Measurements from ENCODE around the gene FRMD1.

Gene FRMD1

DNA sequence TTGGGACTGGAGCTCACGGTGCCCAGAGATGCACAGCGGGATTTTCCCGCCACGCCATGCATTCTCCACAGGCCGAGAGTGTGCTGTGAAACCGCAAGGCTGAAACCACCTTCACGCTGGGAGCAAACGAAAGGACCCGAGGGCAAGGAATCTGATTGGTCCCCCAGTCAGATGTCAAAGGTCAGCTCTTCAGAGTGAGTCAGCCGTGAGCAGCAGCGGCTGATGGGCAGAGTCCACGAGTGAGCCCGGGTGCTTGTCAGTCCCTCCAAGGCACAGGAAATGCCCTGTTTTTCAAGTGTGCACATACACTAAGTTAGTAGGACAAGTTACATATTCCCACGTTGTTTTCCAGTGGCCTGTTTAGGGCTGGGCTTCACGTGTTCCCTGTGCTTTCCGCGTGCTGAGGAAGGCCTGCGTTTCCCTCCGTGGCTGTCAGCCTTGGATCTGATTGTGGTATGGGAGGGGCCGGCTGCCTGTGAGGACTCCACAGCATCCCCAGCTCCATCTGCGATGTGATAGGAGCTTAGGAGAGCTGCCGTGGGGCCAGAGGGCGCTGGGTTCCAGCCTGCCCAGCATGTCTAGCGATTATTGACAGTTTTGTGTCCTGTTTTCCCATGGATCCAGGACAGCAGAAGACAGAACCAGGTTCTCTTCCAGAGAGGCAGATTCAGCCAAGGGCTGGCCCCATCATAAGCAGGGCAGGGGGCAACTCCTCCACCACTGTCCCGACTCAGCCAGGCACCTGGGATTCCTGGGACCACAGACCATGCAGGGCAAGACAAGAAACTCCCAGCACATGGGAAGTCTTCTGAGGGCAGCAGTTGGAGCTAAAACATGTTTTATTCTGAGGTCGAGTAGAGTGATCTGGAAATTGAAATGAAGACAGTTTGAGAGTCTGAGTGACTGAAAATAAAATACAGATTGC, 38.2 kb upstream of the FRMD1 start:
- no peak for TF ChIP-seq TAF1 (IDR thresholded peaks at IDR 0.05; ENCODE audit: borderline replicate concordance, insufficient read depth, low read length)
- no peak for TF ChIP-seq POLR2AphosphoS5 (IDR thresholded peaks at IDR 0.05; ENCODE audit: low read depth, low read length)
- TF ChIP-seq FOXP2 (optimal IDR thresholded peaks at IDR 0.05; ENCODE audit: borderline replicate concordance, extremely low read depth, extremely low read length, insufficient read depth): no peak
- no peak for TF ChIP-seq SIN3A (IDR thresholded peaks at IDR 0.05; ENCODE audit: borderline replicate concordance, insufficient read depth, low read length)
- TF ChIP-seq, protein P1, sequence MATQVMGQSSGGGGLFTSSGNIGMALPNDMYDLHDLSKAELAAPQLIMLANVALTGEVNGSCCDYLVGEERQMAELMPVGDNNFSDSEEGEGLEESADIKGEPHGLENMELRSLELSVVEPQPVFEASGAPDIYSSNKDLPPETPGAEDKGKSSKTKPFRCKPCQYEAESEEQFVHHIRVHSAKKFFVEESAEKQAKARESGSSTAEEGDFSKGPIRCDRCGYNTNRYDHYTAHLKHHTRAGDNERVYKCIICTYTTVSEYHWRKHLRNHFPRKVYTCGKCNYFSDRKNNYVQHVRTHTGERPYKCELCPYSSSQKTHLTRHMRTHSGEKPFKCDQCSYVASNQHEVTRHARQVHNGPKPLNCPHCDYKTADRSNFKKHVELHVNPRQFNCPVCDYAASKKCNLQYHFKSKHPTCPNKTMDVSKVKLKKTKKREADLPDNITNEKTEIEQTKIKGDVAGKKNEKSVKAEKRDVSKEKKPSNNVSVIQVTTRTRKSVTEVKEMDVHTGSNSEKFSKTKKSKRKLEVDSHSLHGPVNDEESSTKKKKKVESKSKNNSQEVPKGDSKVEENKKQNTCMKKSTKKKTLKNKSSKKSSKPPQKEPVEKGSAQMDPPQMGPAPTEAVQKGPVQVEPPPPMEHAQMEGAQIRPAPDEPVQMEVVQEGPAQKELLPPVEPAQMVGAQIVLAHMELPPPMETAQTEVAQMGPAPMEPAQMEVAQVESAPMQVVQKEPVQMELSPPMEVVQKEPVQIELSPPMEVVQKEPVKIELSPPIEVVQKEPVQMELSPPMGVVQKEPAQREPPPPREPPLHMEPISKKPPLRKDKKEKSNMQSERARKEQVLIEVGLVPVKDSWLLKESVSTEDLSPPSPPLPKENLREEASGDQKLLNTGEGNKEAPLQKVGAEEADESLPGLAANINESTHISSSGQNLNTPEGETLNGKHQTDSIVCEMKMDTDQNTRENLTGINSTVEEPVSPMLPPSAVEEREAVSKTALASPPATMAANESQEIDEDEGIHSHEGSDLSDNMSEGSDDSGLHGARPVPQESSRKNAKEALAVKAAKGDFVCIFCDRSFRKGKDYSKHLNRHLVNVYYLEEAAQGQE (IDR thresholded peaks at IDR 0.05; ENCODE audit: insufficient read depth in 1 of 2, low read depth in 2 of 2, low read length in 2 of 2): no peak

DNA sequence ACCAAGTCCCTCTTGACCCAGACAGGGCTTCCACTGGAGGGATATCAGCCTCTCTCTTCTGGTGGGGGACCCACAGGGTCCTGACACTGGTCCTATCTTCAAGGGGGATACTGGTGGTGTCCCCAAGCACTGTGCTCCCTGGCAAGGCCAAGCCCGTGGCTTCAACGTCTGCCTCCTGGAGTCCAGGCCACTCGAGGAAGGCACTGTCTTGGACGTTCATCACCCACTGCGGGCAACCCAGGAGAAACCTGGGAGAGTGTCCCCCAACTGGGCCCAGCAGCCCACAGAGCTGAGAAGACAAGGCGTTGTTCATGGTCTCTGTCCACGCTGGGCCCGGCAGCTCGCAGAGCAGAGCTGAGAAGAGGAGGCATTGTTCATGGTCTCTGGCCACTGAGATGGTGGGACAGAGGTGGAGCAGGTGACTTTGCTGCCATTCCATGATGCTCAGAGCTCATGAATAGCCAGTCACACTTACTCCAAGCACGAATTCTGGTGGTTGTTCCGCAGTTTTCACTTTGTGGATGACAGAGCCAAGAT, 37.5 kb upstream of the FRMD1 start:
- TF ChIP-seq POLR2AphosphoS5 (IDR thresholded peaks at IDR 0.05; ENCODE audit: low read depth, low read length): no peak
- TF ChIP-seq, protein P1 (IDR thresholded peaks at IDR 0.05; ENCODE audit: insufficient read depth in 1 of 2, low read depth in 2 of 2, low read length in 2 of 2): no peak
- no peak for TF ChIP-seq SIN3A (IDR thresholded peaks at IDR 0.05; ENCODE audit: borderline replicate concordance, insufficient read depth, low read length)
- no peak for TF ChIP-seq TAF1 (IDR thresholded peaks at IDR 0.05; ENCODE audit: borderline replicate concordance, insufficient read depth, low read length)
- TF ChIP-seq FOXP2 (optimal IDR thresholded peaks at IDR 0.05; ENCODE audit: borderline replicate concordance, extremely low read depth, extremely low read length, insufficient read depth): no peak

DNA sequence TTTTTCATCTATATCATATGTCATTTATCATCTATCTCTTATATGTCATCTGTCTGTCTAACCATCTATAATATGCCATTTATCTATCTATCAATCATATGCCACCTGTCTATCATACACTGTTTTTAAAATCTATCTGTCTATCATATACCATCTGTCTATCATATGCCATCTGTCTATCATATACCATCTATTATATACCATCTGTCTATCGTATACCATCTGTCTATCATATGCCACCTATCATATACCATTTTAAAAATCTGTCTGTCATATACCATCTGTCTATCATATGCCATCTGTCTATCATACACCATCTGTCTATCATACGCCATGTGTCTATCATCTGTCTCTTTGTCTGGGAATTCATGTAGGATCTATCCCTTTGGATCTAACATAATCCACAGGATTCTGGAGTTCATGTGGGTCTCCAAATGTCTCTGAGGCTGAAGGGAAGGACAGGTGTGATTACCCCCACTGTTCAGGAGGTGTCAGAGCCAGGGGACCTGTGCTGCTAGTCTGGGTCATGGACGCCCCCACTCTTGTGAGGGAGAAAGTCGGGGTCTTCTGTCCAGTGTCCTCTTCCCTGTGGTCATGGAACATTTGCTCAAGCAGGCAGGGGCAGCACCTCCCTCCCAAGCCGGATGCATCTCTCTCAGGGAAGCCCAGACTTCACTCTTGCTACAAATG, 36.9 kb upstream of the FRMD1 start:
- TF ChIP-seq SIN3A (IDR thresholded peaks at IDR 0.05; ENCODE audit: borderline replicate concordance, insufficient read depth, low read length) (no peak), POLR2AphosphoS5 (IDR thresholded peaks at IDR 0.05; ENCODE audit: low read depth, low read length) (no peak), TAF1 (IDR thresholded peaks at IDR 0.05; ENCODE audit: borderline replicate concordance, insufficient read depth, low read length) (no peak), FOXP2 (optimal IDR thresholded peaks at IDR 0.05; ENCODE audit: borderline replicate concordance, extremely low read depth, extremely low read length, insufficient read depth) (no peak)
- TF ChIP-seq, protein P1 (IDR thresholded peaks at IDR 0.05; ENCODE audit: insufficient read depth in 1 of 2, low read depth in 2 of 2, low read length in 2 of 2): no peak

DNA sequence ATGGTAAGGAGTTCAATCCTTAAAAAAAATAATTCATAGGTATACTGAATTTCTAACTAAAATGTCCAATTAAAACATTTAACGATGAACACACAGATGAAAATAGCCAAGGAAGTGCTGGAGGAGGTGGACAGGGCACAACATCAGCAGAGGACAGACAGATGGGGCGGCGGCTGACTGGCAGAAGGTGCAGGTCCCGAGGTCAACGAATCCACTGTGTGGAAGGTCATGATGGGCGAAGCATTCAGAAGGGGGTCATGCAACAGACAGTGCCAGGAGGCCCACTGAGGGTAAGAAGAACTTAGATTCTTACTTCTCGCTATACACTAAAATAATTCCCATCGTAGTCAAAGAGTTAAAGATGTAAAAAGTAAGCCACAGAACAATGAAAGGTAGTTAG, 34.2 kb upstream of the FRMD1 start:
- TF ChIP-seq SIN3A (IDR thresholded peaks at IDR 0.05; ENCODE audit: borderline replicate concordance, insufficient read depth, low read length) (no peak), POLR2AphosphoS5 (IDR thresholded peaks at IDR 0.05; ENCODE audit: low read depth, low read length) (no peak)

DNA sequence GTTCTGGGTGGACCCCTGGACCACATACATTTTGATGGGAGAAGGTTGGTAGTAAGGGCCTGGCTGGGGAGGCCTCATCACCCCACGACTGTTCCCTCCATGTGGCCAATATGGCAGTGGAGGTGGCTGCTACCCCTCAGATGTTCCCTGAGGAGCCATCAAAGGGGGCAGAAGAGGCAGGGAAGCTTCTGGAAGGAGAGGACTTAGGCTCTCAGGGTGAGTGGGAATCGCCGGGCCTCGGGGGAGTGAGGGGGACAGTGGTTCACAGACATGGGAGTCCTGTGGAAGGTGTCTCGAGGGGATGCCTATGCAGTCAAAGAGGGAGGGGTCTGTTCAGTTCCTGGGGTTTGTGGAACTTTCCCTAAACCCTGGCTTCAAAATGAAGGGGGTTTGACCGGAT, 32.9 kb upstream of the FRMD1 start:
- TF ChIP-seq, protein P1 (IDR thresholded peaks at IDR 0.05; ENCODE audit: insufficient read depth in 1 of 2, low read depth in 2 of 2, low read length in 2 of 2): no peak
- no peak for TF ChIP-seq TAF1 (IDR thresholded peaks at IDR 0.05; ENCODE audit: borderline replicate concordance, insufficient read depth, low read length)

All from PFSK-1 (cell line).